Measurements from ENCODE around the gene IL34. TPM values are rescaled to one million over a fixed set of nuclear protein-coding genes. Genes with fewer than 3 reads are reported as not detected.

Gene IL34
- total RNA-seq, 1 donor from 2014 or later: 6.1 TPM

DNA sequence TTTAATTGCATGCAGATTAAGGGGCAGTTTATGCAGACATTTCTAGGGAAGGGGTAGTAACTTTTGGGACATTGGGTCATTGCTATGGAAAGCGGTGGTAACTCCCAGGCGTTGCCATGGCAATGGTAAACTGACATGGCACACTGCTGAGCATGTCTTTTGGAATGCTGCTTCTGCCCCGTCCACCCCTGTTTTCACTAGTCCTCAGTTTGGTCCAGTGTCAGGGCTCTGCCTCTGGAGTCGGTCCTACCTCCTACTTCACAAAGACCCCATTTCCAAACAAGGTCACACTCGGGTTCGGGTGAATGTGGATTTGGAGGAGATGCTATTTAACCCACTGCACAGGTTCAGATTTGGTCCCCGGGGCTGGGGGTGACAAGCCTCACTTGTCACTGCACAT is 2.9 kb downstream of the IL34 start:
- intact Hi-C loops (cut with DNase I): loop anchor here (10.0 kb wide), 1 partner anchor 274 kb away; no protein-coding TSS in a partner anchor
- Histone ChIP-seq H3K27ac (no peak overlapping the region), H3K4me3 (no peak overlapping the region), H3K9me3 (no peaks in the 10 kb centered on the region), H3K36me3 (no peaks in the 10 kb centered on the region), H3K27me3 (no peaks in the 10 kb centered on the region), H3K4me1 (peaks cover 6% of the 10 kb centered on the region)
- TF ChIP-seq CTCF (IDR thresholded peaks at IDR 0.05) (no peak), POLR2A (IDR thresholded peaks at IDR 0.05) (no peak), POLR2AphosphoS5 (IDR thresholded peaks at IDR 0.05; ENCODE audit: insufficient read depth in 1 of 2, low read depth in 1 of 2) (no peak)
- no peak for DNase-seq (ENCODE audit: extremely low spot score in 2 of 2)

DNA sequence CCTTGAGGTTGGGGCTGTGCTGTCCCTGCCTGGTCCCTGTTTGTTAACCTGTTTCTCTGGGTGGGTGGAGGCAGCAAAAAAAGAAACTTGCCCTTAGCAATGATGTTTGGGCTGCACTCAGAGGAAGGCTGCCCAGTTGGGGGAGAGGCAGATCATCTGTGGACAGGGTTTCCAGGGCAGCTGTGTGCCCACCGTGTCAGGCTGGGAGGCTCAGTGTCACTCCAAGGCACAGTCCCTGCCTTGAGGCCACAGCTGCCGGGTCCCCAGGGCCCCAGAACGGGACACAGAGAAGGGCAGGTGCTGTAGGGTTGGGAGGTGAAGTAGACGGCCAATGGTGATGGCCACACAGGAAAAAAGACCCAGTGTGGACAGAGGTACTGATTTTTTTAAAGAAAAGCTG is 3.9 kb downstream of the IL34 start:
- Histone ChIP-seq H3K4me1 (peaks cover 8% of the 10 kb centered on the region), H3K27me3 (no peaks in the 10 kb centered on the region), H3K9me3 (no peaks in the 10 kb centered on the region), H3K27ac (no peak overlapping the region), H3K4me3 (no peak overlapping the region), H3K36me3 (no peaks in the 10 kb centered on the region)
- DNase-seq (ENCODE audit: extremely low spot score in 2 of 2): no peak
- intact Hi-C loops (cut with DNase I): loop anchor here (10.0 kb wide), 1 partner anchor 125 kb away; the partner anchor contains the start of genes COG4 and SF3B3
- no peak for TF ChIP-seq CTCF (IDR thresholded peaks at IDR 0.05)
- no peak for TF ChIP-seq POLR2AphosphoS5 (IDR thresholded peaks at IDR 0.05; ENCODE audit: insufficient read depth in 1 of 2, low read depth in 1 of 2)
- no peak for TF ChIP-seq POLR2A (IDR thresholded peaks at IDR 0.05)

- Histone ChIP-seq H3K9me3 (no peaks in the 10 kb centered on the region), H3K4me1 (peaks cover 8% of the 10 kb centered on the region), H3K4me3 (no peak overlapping the region), H3K36me3 (no peaks in the 10 kb centered on the region), H3K27me3 (no peaks in the 10 kb centered on the region), H3K27ac (no peak overlapping the region)
- TF ChIP-seq CTCF (IDR thresholded peaks at IDR 0.05) (no peak), POLR2AphosphoS5 (IDR thresholded peaks at IDR 0.05; ENCODE audit: insufficient read depth in 1 of 2, low read depth in 1 of 2) (no peak), POLR2A (IDR thresholded peaks at IDR 0.05) (no peak)
- intact Hi-C loops (cut with DNase I): loop anchor here (10.0 kb wide), 1 partner anchor 127 kb away; the partner anchor contains the start of genes COG4 and SF3B3
- no peak for DNase-seq (ENCODE audit: extremely low spot score in 2 of 2)
Measured at GRCh38 chr16:70651524-70651923, 5.2 kb downstream of the IL34 start.

- Histone ChIP-seq H3K27ac (no peak overlapping the region), H3K36me3 (no peaks in the 10 kb centered on the region), H3K27me3 (no peaks in the 10 kb centered on the region), H3K4me1 (peaks cover 8% of the 10 kb centered on the region), H3K4me3 (no peak overlapping the region), H3K9me3 (no peaks in the 10 kb centered on the region)
- intact Hi-C loops (cut with DNase I): loop anchor here (10.0 kb wide), 1 partner anchor 128 kb away; the partner anchor contains the start of genes COG4 and SF3B3
- TF ChIP-seq POLR2A (IDR thresholded peaks at IDR 0.05): no peak
- TF ChIP-seq POLR2AphosphoS5 (IDR thresholded peaks at IDR 0.05; ENCODE audit: insufficient read depth in 1 of 2, low read depth in 1 of 2): no peak
- no peak for TF ChIP-seq CTCF (IDR thresholded peaks at IDR 0.05)
- DNase-seq (ENCODE audit: extremely low spot score in 2 of 2): no peak
Measured at GRCh38 chr16:70652322-70652721, 6.0 kb downstream of the IL34 start.

DNA sequence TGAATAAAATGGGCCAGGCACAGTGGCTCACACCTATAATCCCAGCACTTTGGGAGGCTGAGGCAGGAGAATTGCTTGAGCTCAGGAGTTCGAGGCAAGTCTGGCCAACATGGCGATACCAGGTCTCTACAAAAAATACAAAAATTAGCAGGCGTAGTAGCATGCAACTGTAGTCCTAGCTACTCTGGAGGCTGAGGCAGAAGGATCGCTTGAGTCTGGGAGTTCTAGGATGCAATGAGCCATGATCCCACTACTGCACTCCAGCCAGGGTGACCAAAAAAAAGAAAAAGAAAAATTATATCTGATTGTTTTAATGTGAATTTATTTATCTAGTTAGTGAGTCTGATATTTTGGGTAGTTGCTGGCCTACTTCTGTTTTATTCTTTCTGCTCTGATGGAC is 7.0 kb downstream of the IL34 start:
- intact Hi-C loops (cut with DNase I): loop anchor here (10.0 kb wide), 1 partner anchor 129 kb away; the partner anchor contains the start of genes COG4 and SF3B3
- TF ChIP-seq CTCF (IDR thresholded peaks at IDR 0.05) (no peak), POLR2AphosphoS5 (IDR thresholded peaks at IDR 0.05; ENCODE audit: insufficient read depth in 1 of 2, low read depth in 1 of 2) (no peak), POLR2A (IDR thresholded peaks at IDR 0.05) (no peak)
- no peaks in the 10 kb centered on the region for H3K27me3 ChIP-seq
- no peak for DNase-seq (ENCODE audit: extremely low spot score in 2 of 2)
- H3K4me3 ChIP-seq: no peak overlapping the region
- H3K4me1 ChIP-seq: peaks cover 8% of the 10 kb centered on the region
- no peaks in the 10 kb centered on the region for H3K9me3 ChIP-seq
- H3K36me3 ChIP-seq: no peaks in the 10 kb centered on the region
- H3K27ac ChIP-seq: no peak overlapping the region

Measured in vagina (tissue), 2 donors.